Activated T-cell treated with anti-CD3 and anti-CD28 coated beads for 1 hour (primary cell): ENCODE results near the gene KRT33A.
"Not testable (repeated sequence)": the region's sequence is repeated elsewhere in the genome, so short reads cannot be mapped to it uniquely, and the experiment has no call there.

Experiments
- DNase-seq: peaks from one replicate; pipeline ENCODE4 v3.0.0-alpha.2; 2020; ENCODE audit warnings: low read depth

Gene KRT33A

GRCh38 chr17:41350381-41350878 lies at the start of gene KRT33A:
KRT33A (minus strand) TSS chr17:41350828; CDS start chr17:41350767, 61 bp downstream.
- DNase-seq, result not testable (repeated sequence)

- DNase-seq, result no peak
These were observed 46.5 kb upstream of the KRT33A start, which contains the start of gene KRT31 for GRCh38 chr17:41396996-41397660. KRT31 (minus strand) TSS chr17:41397608; CDS start chr17:41397539, 69 bp downstream.

- DNase-seq, result no peak
These were observed 45.7 kb upstream of the KRT33A start for GRCh38 chr17:41396340-41396739.

GRCh38 chr17:41395611-41396010 lies 45.0 kb upstream of the KRT33A start:
- DNase-seq, result no peak

GRCh38 chr17:41395044-41395443 lies 44.4 kb upstream of the KRT33A start:
- DNase-seq, result not testable (repeated sequence)

- DNase-seq, result no peak
These were observed 43.8 kb upstream of the KRT33A start for GRCh38 chr17:41394254-41394996.

GRCh38 chr17:41393826-41394225 lies 43.2 kb upstream of the KRT33A start:
- no peak for DNase-seq

GRCh38 chr17:41393294-41393693 lies 42.7 kb upstream of the KRT33A start:
- DNase-seq, result no peak

- no peak for DNase-seq
These were observed 41.6 kb upstream of the KRT33A start for GRCh38 chr17:41392278-41392677.

GRCh38 chr17:41391535-41391934 lies 40.9 kb upstream of the KRT33A start:
- no peak for DNase-seq

GRCh38 chr17:41390411-41390938 lies 39.8 kb upstream of the KRT33A start:
- DNase-seq, result no peak

GRCh38 chr17:41387670-41388069 lies 37.0 kb upstream of the KRT33A start:
- DNase-seq, result no peak

- no peak for DNase-seq
These were observed 35.6 kb upstream of the KRT33A start for GRCh38 chr17:41386227-41386626.

GRCh38 chr17:41383690-41384089 lies 33.1 kb upstream of the KRT33A start:
- no peak for DNase-seq

- no peak for DNase-seq
These were observed 31.8 kb upstream of the KRT33A start for GRCh38 chr17:41382394-41382793.

- not testable (repeated sequence) for DNase-seq
These were observed 31.3 kb upstream of the KRT33A start, which contains the start of gene KRT34 for GRCh38 chr17:41381943-41382342. KRT34 (minus strand) TSS chr17:41382306; CDS start chr17:41382246, 60 bp downstream.

- not testable (repeated sequence) for DNase-seq
These were observed 29.5 kb upstream of the KRT33A start for GRCh38 chr17:41380091-41380490.

GRCh38 chr17:41377546-41377945 lies 26.9 kb upstream of the KRT33A start:
- no peak for DNase-seq

GRCh38 chr17:41369713-41370112 lies 19.1 kb upstream of the KRT33A start, which contains the start of gene KRT33B:
KRT33B (minus strand) TSS chr17:41369813; CDS start chr17:41369750, 63 bp downstream.
- DNase-seq, result no peak

- DNase-seq, result no peak
These were observed 18.4 kb upstream of the KRT33A start for GRCh38 chr17:41369023-41369422.

- no peak for DNase-seq
These were observed 16.9 kb upstream of the KRT33A start for GRCh38 chr17:41367426-41368075.

GRCh38 chr17:41366070-41366469 lies 15.4 kb upstream of the KRT33A start:
- DNase-seq, result no peak
